GM18858 (cell line): ENCODE data around the gene MEIS1.

Experiments used
- ATAC-seq: cut with Tn5 transposase; IDR thresholded peaks from one replicate; pipeline ENCODE4 v1.9.1; 2021; ENCODE audit not compliant: unreplicated experiment

MEIS1 gene

DNA sequence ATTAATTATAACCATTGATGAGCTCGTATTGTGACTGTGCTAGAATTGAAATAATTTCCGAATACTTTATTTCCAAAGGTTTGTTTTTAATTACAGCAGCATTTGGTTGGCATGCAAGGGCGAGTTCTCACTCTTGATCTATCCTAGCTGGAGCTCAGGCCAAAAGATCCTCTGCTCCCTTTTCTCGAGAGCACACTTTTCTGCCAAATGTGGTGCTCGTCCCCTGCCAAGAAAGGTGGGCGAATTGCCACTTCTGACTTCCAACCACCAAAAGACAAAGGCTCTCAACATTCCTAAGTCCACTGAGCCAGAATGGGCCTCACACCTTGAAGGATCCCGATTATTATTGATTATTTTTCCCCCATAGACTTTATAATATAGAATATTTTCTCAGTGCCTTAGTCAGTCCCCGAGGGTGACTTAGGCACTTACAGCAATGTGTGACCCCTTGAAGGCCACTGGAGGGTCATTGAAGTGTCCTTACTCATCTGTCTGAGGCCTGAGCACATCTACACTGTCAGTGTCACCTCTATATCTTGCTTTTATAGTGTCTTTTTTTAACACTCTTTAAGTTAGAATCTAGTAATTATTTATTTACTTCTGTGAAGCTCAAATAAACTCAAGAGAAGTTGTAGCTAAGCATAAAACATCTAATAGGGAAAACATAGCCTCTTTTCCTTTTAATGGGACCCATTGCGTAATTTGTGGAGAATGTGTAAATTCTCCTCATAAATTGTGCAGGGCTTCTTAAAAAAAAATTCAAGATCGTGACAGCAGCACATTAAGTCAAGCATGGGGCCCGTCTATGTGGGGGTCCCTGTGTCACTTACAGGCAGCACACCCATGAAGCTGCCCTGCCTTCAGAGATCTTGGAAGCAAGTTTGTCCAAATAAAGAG, 98.3 kb downstream of the MEIS1 start:
- ATAC-seq = no peak

DNA sequence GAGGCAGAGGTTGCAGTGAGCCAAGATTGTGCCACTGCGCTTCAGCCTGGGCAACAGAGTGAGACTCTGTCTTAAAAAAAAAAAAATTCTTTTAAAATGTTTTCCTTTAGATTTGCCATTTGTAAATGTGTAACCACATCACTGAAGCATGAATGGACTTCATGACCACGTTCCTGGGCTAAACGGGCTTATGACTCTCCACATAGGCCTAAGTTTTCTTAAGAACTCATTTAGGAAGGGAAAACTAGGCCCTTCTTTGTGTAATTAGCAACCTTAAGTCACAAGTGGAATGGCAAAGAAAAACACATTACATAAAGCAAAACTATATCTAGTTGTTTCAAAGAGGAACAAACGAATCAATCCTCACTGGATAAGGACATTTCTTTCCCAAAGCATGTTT, 99.5 kb downstream of the MEIS1 start:
- ATAC-seq = no peak

DNA sequence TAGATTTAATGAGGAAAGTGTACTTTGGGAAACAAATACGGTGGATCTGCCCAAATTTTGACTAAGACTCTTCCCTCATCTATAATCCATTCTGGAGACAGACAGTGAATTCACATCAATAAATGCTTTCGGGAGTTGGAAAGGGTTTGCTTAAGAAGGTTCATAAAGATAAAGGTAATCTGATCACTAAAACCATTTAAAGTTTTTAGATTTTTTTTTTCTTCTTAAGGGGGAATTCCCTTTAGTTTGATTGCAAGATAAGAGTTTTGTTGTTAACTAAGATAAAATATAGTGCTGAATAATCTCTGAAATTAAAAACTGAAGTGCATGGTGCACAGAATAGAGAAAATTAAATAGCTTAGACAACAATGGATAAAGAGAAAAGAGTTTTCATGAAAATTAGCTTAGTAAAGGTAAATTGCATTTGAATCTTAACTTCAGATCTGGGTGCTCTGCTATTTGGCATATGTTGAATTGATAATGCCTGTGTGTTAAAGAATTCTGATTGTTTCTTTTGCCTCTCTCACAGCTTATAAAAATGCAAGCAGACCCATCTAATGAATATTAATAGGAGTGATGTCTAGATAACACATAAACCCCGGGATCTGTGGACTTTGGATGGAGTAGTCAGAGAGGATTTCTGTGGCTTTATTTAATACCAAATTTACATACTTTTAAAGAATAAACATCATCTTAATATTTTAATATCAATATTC, 100.8 kb downstream of the MEIS1 start:
- ATAC-seq = no peak

DNA sequence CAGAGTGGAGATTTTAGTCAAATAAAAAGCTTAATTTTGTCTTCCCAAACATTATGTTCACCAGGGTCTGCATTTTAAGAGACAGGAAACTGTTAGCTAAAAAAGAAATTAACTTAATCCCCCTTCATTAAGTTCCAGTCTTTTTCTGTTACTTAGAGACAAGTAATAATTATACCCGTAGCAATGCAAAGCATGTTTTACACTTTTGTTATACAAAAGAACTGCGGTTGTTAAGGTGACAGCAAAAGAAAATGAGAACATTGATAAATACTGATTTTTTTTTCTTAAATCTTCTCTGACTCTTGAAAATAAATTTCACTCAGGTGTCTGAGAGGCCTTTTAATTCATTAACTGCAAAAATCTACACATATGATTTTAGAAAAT, 101.4 kb downstream of the MEIS1 start:
- ATAC-seq = no peak

DNA sequence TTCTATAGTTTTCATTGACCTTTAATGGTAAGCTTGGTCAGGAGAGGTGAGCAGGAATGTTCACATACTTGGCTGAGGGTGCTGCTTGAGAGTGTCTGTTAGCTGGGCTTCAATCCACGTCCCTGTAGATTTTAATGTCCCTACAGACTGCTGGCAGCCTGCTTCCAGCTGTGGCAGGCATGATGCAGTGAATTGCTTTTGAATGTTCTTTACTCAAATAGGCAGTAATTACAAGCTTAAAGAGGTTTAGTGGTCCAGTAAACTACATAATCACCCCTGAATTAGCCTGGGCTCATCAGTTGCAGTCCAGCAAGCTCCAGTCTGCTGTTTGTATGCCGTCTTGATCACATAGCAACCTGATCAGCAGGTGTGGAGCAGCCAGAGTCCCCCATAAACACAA, 102.1 kb downstream of the MEIS1 start:
- no peak for ATAC-seq

DNA sequence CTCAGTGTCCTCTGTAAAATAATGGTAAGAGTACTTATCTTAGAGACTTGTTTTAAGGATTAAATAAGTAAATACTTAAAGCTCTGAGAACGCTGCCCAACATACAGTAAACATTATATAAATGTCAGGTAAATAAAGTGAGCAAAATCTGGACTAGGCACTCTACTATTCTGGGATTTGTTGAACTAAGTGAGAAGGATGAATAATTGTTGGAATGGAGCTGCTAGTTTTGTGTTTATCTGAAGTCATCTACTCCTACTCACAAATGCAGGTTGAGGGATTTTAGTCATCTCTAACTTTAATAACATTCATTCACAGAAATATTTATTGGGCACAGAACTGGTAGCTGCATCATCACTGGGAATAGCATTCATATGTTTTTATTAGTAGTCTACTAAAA, 103.4 kb downstream of the MEIS1 start:
- no peak for ATAC-seq

DNA sequence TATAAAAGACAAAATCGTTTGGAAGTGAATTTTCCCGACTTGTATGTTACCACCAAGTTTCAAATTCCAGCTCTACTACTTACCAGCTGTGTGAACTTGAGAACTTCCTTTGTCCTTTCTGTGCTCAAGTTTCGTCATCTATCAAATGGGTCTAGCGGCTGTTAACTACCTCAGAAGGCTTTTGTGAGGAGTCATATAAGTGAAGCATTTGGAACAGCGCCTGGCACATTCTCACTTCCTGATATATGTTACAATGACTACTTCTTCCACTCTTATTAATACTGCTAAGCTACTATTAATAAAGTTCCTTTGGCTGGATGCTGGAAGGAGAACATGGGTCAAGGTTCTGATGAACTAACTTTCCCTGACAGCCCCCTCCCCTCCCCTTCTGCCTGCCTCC, 104.5 kb downstream of the MEIS1 start:
- ATAC-seq = no peak

DNA sequence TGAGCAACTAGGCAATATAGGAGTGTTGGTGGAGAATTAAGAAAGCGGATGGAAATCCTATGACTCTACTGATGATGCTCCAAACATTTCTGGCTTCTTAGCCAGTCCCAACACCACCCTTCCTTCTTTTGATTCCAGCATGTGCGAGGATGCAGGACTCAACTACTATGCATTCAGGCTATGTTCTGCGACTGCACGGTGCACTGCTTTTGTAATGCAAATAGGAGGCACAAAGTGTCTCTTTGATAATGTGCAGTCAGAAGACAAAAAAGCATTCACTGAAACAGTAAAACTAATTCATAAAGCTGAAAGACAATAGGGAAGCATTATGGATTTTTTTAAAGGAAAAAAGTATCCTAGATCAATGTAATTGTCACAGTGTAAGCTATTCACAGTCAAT, 106.7 kb downstream of the MEIS1 start:
- ATAC-seq = no peak

DNA sequence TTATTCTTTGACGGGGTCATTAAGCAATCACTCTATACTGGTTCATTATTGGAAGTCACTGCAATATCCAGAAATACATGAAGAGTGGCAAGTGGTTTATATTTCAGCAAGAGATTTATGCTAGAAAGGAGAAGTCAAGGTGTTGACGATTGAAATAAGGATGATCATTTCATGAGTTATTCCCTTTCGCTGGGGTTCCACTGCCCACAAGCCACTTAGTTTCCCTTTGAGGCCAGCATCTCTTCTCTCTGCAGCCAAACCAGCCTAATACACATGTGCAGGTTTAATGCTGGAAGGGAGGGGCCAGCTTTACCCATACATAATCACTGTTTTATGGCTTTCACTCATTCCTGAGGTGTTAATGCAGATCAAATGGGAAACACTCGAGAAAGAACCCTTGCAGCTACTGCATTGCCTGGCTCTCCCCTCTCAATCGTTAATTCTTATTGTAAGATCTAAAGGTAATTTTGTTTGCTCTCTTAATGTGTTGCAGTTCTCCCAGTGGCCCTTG, 108.4 kb downstream of the MEIS1 start:
- ATAC-seq = no peak

DNA sequence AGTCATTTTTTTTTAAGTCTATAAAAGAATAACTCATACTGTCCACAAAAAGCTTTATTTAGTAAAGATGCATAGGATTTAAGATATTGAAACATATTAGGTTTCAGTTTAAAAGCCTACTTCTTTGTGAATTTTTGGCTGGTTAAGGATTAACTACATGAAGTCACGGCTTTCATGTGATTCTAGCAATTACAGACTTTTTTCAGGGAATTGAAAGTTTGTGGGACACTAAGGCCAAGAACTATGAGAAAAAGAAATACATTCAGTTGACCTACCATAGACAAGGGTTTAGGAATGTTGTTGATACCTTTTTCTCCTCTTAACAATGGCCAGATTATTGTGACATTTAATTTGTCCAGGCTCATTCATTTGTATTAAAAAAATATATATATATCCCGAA, 109.3 kb downstream of the MEIS1 start:
- no peak for ATAC-seq

DNA sequence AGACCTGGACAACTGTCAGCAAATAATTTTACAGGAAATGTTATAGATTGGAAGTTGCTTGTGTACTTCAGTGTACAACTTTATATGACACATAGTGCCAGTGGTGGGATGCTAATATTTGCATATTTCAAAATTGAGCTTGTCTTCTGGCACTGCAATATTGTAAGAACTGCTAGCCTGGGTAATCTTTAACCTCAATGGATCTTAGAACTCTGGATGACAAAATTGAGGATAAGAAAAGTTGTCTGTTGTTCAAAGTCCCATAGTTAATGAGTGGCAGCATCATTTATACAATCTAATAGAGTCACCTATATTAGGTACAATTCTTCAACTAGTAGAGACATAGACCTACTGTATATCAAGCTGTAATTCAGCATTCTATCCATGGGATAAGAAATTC, 110.3 kb downstream of the MEIS1 start:
- ATAC-seq = no peak

DNA sequence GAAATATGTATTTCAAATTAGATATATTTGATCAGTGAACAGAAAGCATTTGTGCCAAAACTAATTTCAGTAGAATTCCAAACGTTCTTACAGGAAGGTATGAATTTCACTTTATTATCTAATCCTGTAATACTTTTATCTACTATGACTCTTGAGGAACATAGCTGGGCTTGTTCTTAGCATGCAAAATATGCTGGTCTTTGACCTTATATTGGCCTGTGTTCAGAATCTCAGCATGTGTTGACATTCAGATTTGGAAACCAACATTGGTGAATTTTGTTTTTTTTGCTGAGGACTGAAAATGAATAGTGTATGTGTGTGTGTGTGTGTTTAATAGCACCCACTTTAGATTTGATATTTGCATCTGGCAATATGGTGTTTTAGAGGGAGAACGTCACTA, 112.2 kb downstream of the MEIS1 start:
- ATAC-seq = no peak

DNA sequence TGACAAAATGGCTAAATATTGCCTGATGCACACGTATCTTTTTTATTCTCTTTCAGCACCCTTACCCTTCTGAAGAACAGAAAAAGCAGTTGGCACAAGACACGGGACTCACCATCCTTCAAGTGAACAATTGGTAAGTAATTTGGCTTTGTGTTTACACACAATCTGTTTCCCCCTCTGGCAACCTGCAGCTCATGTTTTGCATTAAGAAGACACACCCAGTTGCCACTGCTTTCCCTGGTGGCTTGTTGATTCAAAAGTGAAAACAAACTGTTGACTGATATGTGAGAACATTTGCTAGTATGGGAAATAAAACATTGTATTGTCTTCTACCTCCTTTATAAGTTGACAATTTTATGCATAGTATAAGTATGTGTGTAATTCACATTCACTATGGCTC, 113.0 kb downstream of the MEIS1 start:
- ATAC-seq = no peak

DNA sequence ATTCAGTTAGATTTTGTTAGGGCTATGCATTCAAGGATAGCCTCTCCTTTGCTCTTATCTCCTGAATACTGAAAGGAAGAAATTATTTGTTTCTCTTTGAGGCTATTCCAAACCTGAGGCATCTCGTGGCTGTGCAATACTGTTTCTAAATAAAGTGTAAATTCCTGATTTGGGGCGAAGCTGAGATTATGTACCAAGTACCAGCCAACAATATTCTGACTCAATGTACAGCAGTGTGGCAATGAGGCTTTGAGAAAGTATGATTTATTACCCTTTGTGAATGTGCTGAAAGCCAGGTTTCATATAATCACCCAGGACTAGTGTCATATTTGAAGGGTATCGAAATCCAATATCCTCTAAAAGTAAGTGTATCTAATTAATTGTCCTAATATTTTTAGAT, 113.5 kb downstream of the MEIS1 start:
- ATAC-seq = no peak

DNA sequence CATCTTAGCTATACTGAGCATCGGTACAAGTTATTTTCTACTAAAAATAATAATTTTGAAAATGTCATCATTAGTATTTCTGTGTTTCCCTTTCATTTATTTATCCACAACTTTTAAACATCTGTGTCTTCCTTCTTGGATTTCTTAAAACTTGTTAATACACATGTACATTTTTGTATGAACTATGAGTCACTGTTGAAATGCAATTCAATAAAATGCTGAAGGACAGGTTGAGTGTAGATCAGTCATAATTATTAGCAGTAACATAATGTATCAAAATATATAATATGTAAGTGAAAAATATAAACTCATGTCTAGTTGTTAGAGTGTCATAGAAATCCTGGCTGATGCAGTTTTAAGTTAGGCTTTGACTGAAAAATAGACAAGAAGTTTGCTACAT, 115.9 kb downstream of the MEIS1 start:
- ATAC-seq = no peak

DNA sequence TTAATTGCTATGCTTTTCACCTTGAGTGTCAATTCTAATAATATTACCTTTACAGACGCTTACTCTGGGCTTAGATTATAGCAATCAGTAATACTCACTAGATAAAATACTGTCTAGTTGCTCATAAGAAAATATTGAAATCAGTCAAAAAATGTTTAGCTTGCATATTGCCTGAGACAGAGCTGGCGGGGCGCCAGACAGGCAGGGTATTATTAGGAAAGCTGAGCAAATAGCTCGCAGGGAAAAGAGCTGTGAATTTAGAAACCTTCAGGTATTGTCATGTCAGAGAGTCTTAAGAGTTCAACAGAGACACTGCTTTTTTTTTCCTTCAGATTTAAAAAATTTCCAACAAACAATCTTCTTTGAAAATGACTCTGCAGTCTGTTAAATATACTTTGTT, 118.4 kb downstream of the MEIS1 start:
- ATAC-seq = no peak

DNA sequence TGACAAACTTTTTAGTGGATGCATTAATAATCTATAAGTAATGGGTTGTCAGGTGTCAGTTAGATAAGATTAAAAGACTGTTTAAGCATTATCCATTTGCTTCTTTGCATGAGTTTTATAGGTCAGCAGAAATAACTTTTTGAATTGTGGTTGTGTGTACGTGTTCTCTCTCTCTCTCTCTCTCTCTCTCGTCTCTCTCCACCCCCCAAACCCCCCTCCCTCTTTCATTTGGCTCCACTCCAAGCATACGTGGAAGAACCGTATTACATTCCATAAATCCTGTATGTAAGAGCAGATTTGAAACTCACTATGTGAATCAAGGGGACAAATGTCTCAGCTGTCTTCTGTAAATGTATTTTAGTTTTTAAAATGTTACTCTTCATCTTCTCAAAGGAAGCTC, 120.2 kb downstream of the MEIS1 start:
- no peak for ATAC-seq

DNA sequence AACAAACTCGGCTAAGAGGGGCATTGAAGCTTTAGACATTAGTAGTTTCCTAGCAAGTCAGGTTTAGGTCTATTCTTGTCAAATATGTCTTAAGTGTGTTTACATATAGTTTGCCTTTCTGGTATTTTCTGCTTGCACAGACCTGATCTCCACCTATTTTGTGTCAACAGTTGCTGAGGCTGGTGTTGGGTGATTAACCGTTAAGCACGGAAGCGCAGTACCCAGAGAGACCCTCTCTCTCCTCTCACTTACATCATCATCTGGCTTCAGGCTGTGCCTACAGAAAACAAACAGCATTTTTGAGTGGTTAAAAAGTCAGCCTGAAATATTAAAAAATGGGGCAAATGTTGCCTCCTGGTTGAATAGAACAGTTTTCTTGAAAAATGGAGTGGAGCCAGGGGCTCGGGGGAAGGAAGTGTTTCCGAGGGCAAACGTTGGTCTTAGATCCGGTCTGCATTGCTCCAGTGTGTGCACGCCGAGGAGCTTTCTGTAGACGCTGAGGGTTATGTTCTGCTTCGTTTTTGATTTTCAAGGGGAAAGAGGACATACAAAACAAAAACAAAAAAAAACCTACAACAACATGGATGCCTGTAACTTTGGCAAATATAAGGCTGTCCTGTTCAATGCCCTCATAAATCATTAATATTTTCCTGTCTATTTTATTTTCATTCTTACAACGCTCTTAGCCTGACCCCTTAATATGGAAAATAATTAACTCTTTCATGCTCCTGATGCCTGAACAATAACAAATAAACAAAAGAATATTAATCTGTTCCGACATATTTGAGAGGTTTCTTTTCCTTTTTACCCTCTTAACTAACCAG, 120.8 kb downstream of the MEIS1 start:
- ATAC-seq = no peak

DNA sequence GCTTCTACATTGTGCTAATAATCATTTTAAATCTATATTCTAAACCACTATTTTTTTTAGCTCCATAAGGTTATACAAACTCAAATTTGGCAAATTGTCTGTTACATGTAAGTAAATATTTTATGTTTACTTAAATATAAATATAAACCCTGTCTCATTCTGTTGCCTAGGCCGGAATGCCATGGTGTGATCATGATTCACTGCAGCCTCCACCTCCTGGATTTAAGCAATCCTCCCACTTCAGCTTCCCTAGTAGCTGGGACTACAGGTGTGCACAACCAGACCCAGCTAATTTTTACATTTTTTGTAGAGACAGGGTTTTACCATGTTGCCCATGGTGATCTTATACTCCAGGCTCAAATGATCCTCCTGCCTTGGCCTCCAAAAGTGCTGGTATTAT, 124.7 kb downstream of the MEIS1 start:
- ATAC-seq = no peak

DNA sequence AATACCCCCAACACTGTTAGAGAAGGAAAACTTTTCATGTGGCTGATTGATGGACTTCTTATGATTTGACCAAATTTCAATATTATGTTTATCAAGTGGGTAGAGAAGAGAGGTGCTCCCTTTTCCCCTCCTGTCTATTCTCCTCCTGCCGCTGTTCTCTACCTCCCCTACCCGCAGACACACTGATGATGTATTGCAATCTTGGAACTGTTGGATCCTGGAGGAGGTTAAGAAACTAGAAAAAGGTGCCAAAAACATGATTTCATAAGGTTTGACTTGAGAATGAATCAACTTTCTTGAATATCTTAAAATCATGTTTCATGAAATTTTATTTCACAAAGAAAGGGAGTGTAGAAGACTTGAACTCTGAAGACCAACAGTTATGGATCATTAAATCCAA, 125.8 kb downstream of the MEIS1 start:
- no peak for ATAC-seq

DNA sequence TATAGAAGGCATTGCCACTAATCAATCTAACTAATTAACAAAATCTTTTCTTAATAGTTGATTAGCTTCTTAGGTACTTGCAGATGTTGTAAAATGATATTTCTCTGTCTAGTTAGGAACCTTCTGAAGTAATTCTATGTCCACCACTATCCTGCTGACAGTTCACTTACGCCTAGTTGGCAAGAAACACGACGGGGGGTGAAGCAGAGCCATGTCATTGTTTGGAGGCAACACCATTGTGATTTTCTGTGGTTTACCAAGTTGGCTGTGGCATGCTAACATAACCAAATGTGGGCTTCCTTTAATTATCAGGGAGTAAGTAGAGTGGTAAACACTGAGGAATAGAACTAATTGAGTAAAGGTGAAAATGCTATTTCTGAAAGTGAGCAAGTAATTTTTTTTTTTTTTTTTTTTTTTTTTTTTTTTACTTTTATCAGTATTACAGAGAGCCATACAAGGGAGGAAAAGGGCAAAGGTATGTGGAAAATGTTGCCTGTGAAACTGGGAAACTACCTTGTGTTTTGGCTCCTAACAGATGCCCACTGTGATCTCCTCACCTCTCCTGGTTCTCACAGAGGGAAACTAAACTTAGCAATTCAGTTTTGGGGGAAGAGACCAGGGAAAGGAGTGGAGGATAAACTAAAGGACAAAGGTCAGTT, 126.8 kb downstream of the MEIS1 start:
- no peak for ATAC-seq
